ENCODE data around the gene NUDT3.
"Not testable (repeated sequence)": the region's sequence is repeated elsewhere in the genome, so short reads cannot be mapped to it uniquely, and the experiment has no call there.

Gene NUDT3

GRCh38 chr6:34391786-34392496, 528 bp downstream of the NUDT3 start:
- peak; percentile 65 for DNase-seq

GRCh38 chr6:34391473-34391785, 1.0 kb downstream of the NUDT3 start:
- DNase-seq, result no peak

- peak; percentile 20 for DNase-seq
Observed at GRCh38 chr6:34390531-34391472, 1.7 kb downstream of the NUDT3 start.

- DNase-seq, result no peak
Observed at GRCh38 chr6:34389034-34389433, 3.4 kb downstream of the NUDT3 start.

- no peak for DNase-seq
Observed at GRCh38 chr6:34388421-34388820, 4.0 kb downstream of the NUDT3 start.

- DNase-seq, result no peak
Observed at GRCh38 chr6:34386316-34387137, 5.9 kb downstream of the NUDT3 start.

GRCh38 chr6:34385793-34386195, 6.7 kb downstream of the NUDT3 start:
- DNase-seq, result no peak

- no peak for DNase-seq
Observed at GRCh38 chr6:34384321-34385153, 7.9 kb downstream of the NUDT3 start.

- DNase-seq, result no peak
Observed at GRCh38 chr6:34383656-34384320, 8.7 kb downstream of the NUDT3 start.

GRCh38 chr6:34383161-34383631, 9.3 kb downstream of the NUDT3 start:
- no peak for DNase-seq

- no peak for DNase-seq
Observed at GRCh38 chr6:34381081-34381480, 11.4 kb downstream of the NUDT3 start.

GRCh38 chr6:34378470-34378869, 14.0 kb downstream of the NUDT3 start:
- DNase-seq, result no peak

- no peak for DNase-seq
Observed at GRCh38 chr6:34377984-34378383, 14.5 kb downstream of the NUDT3 start.

GRCh38 chr6:34377571-34377970, 14.9 kb downstream of the NUDT3 start:
- DNase-seq, result not testable (repeated sequence)

GRCh38 chr6:34375833-34376232, 16.6 kb downstream of the NUDT3 start:
- no peak for DNase-seq

GRCh38 chr6:34374508-34374907, 18.0 kb downstream of the NUDT3 start:
- no peak for DNase-seq

GRCh38 chr6:34374069-34374468, 18.4 kb downstream of the NUDT3 start:
- no peak for DNase-seq

GRCh38 chr6:34373511-34373910, 19.0 kb downstream of the NUDT3 start:
- DNase-seq, result no peak

- DNase-seq, result not testable (repeated sequence)
Observed at GRCh38 chr6:34371865-34372264, 20.6 kb downstream of the NUDT3 start.

- DNase-seq, result no peak
Observed at GRCh38 chr6:34370361-34370760, 22.1 kb downstream of the NUDT3 start.

GRCh38 chr6:34369385-34369784, 23.1 kb downstream of the NUDT3 start:
- DNase-seq, result no peak

- DNase-seq, result no peak
Observed at GRCh38 chr6:34366639-34366921, 25.9 kb downstream of the NUDT3 start.

Data from NCI-H1105 treated with DMSO at 0.1 percent for 48 hours (cell line).